ENCODE data around the gene LRP2.
A peak's percentile ranks its signal among the peaks of the same experiment; 100 is the strongest.
"Not testable (repeated sequence)": the region's sequence is repeated elsewhere in the genome, so short reads cannot be mapped to it uniquely, and the experiment has no call there.

The LRP2 gene

GRCh38 chr2:169308349-169308748 is 54.0 kb downstream of the LRP2 start:
- in situ Hi-C loops (cut with HindIII; ENCODE audit: low pct_ligation_motif_present, low pct_unique_long_range_greater_than_20kb, low sequenced_read_pairs); DNase-seq: not testable (repeated sequence)

- DNase-seq; in situ Hi-C loops (cut with HindIII; ENCODE audit: low pct_ligation_motif_present, low pct_unique_long_range_greater_than_20kb, low sequenced_read_pairs): not testable (repeated sequence)
These were observed 57.6 kb downstream of the LRP2 start for GRCh38 chr2:169304689-169305088.

GRCh38 chr2:169303579-169304305 is 58.6 kb downstream of the LRP2 start:
- in situ Hi-C loops (cut with HindIII; ENCODE audit: low pct_ligation_motif_present, low pct_unique_long_range_greater_than_20kb, low sequenced_read_pairs): no loop called here

GRCh38 chr2:169302364-169302763 is 60.0 kb downstream of the LRP2 start:
- no peak for DNase-seq
- in situ Hi-C loops (cut with HindIII; ENCODE audit: low pct_ligation_motif_present, low pct_unique_long_range_greater_than_20kb, low sequenced_read_pairs): no loop called here

More at GRCh38 chr2:169303579-169304305, 58.6 kb downstream of the LRP2 start:
- no peak for DNase-seq

- in situ Hi-C loops (cut with HindIII; ENCODE audit: low pct_ligation_motif_present, low pct_unique_long_range_greater_than_20kb, low sequenced_read_pairs): no loop called here
- DNase-seq: no peak
These were observed 60.6 kb downstream of the LRP2 start for GRCh38 chr2:169301596-169302335.

GRCh38 chr2:169300636-169301530 is 61.5 kb downstream of the LRP2 start:
- in situ Hi-C loops (cut with HindIII; ENCODE audit: low pct_ligation_motif_present, low pct_unique_long_range_greater_than_20kb, low sequenced_read_pairs): no loop called here
- no peak for DNase-seq

GRCh38 chr2:169298007-169298406 is 64.3 kb downstream of the LRP2 start:
- in situ Hi-C loops (cut with HindIII; ENCODE audit: low pct_ligation_motif_present, low pct_unique_long_range_greater_than_20kb, low sequenced_read_pairs): no loop called here
- DNase-seq: no peak

GRCh38 chr2:169294001-169294675 is 68.2 kb downstream of the LRP2 start:
- no peak for DNase-seq
- in situ Hi-C loops (cut with HindIII; ENCODE audit: low pct_ligation_motif_present, low pct_unique_long_range_greater_than_20kb, low sequenced_read_pairs): no loop called here

GRCh38 chr2:169291517-169291916 is 70.8 kb downstream of the LRP2 start:
- in situ Hi-C loops (cut with HindIII; ENCODE audit: low pct_ligation_motif_present, low pct_unique_long_range_greater_than_20kb, low sequenced_read_pairs): no loop called here
- no peak for DNase-seq

GRCh38 chr2:169290433-169290832 is 71.9 kb downstream of the LRP2 start:
- in situ Hi-C loops (cut with HindIII; ENCODE audit: low pct_ligation_motif_present, low pct_unique_long_range_greater_than_20kb, low sequenced_read_pairs): no loop called here
- DNase-seq: no peak

- no peak for DNase-seq
- in situ Hi-C loops (cut with HindIII; ENCODE audit: low pct_ligation_motif_present, low pct_unique_long_range_greater_than_20kb, low sequenced_read_pairs): no loop called here
These were observed 74.7 kb downstream of the LRP2 start for GRCh38 chr2:169287666-169288065.

GRCh38 chr2:169286624-169287231 is 75.6 kb downstream of the LRP2 start:
- no peak for DNase-seq
- in situ Hi-C loops (cut with HindIII; ENCODE audit: low pct_ligation_motif_present, low pct_unique_long_range_greater_than_20kb, low sequenced_read_pairs): no loop called here

GRCh38 chr2:169285531-169286235 is 76.7 kb downstream of the LRP2 start:
- in situ Hi-C loops (cut with HindIII; ENCODE audit: low pct_ligation_motif_present, low pct_unique_long_range_greater_than_20kb, low sequenced_read_pairs): no loop called here
- DNase-seq: no peak

- DNase-seq: no peak
- in situ Hi-C loops (cut with HindIII; ENCODE audit: low pct_ligation_motif_present, low pct_unique_long_range_greater_than_20kb, low sequenced_read_pairs): no loop called here
These were observed 81.8 kb downstream of the LRP2 start for GRCh38 chr2:169280502-169280901.

GRCh38 chr2:169275696-169276444 is 86.5 kb downstream of the LRP2 start:
- DNase-seq: peak; percentile 30
- in situ Hi-C loops (cut with HindIII; ENCODE audit: low pct_ligation_motif_present, low pct_unique_long_range_greater_than_20kb, low sequenced_read_pairs): no loop called here

GRCh38 chr2:169272010-169272409 is 90.3 kb downstream of the LRP2 start:
- in situ Hi-C loops (cut with HindIII; ENCODE audit: low pct_ligation_motif_present, low pct_unique_long_range_greater_than_20kb, low sequenced_read_pairs): no loop called here
- DNase-seq: no peak

- in situ Hi-C loops (cut with HindIII; ENCODE audit: low pct_ligation_motif_present, low pct_unique_long_range_greater_than_20kb, low sequenced_read_pairs); DNase-seq: not testable (repeated sequence)
These were observed 91.8 kb downstream of the LRP2 start for GRCh38 chr2:169270574-169270973.
